ENCODE results near the gene ST6GAL1. TPM values are rescaled to one million over a fixed set of nuclear protein-coding genes. Genes with fewer than 3 reads are reported as not detected.
"Not testable (repeated sequence)": the region's sequence is repeated elsewhere in the genome, so short reads cannot be mapped to it uniquely, and the experiment has no call there.

The ST6GAL1 gene
- total RNA-seq, 1 donor = 3.3 TPM

DNA sequence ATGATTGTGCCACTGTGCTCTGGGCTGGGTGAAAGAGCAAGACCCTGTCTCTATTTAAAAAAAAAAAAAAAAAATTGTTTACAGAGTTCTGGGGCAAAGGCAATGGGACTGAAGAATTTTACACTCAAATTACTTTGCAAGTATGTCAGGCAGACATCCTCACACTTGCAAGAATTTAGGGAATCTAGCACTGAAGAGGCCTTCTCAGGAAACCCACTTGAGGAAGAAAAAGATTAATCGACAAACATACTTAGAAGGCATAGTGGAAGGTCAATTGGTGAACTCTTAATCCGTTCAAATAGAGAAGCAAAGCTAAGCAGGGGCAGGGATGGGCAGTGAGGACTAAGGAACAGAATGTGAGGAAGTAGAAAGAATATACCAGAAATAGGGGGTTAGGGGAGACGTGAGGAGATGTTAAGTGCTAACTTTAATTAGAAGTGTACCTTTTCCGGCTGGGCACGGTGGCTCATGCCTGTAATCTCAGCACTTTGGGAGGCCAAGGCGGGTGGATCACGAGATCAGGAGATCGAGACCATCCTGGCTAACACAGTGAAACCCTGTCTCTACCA, 15.0 kb downstream of the ST6GAL1 start:
- H3K4me3 ChIP-seq (ENCODE audit: low read depth, low read length) = no peak overlapping the region
- DNase-seq (ENCODE audit: low read depth) = no peak
- TF ChIP-seq, protein P1, sequence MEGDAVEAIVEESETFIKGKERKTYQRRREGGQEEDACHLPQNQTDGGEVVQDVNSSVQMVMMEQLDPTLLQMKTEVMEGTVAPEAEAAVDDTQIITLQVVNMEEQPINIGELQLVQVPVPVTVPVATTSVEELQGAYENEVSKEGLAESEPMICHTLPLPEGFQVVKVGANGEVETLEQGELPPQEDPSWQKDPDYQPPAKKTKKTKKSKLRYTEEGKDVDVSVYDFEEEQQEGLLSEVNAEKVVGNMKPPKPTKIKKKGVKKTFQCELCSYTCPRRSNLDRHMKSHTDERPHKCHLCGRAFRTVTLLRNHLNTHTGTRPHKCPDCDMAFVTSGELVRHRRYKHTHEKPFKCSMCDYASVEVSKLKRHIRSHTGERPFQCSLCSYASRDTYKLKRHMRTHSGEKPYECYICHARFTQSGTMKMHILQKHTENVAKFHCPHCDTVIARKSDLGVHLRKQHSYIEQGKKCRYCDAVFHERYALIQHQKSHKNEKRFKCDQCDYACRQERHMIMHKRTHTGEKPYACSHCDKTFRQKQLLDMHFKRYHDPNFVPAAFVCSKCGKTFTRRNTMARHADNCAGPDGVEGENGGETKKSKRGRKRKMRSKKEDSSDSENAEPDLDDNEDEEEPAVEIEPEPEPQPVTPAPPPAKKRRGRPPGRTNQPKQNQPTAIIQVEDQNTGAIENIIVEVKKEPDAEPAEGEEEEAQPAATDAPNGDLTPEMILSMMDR (IDR thresholded peaks at IDR 0.05; ENCODE audit: insufficient read depth, low read length) = no peak

DNA sequence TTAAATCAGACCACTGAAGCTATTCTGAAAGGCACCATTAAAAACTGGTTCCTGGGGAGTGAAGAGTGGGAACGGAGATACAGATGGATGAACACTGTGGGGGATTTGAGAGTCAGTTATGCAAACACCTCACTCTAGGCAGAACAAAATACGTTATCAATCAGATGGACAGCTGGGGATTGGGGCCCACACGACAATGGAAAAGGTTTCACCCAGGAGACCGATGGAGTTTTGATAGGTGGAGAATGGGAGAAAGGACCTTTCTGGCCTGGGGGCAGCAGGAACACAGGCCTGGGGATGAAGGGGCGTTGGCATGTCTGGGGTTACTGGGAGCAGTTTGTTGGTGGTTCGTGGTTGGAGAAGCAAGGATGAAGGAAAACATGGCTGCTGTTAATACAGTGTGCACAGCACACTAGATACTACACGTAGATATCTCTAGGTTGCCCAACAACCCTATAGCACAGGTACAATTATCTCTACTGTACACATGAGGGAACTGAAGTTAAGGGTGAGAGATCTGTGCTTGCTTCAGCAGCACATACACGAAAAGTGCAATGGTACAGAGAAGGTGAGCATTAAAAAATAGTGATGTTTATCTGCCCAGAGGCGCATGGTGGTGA, 16.5 kb downstream of the ST6GAL1 start:
- no peak overlapping the region for H3K4me3 ChIP-seq (ENCODE audit: low read depth, low read length)
- no peak for DNase-seq (ENCODE audit: low read depth)
- TF ChIP-seq, protein P1 (IDR thresholded peaks at IDR 0.05; ENCODE audit: insufficient read depth, low read length) = no peak

DNA sequence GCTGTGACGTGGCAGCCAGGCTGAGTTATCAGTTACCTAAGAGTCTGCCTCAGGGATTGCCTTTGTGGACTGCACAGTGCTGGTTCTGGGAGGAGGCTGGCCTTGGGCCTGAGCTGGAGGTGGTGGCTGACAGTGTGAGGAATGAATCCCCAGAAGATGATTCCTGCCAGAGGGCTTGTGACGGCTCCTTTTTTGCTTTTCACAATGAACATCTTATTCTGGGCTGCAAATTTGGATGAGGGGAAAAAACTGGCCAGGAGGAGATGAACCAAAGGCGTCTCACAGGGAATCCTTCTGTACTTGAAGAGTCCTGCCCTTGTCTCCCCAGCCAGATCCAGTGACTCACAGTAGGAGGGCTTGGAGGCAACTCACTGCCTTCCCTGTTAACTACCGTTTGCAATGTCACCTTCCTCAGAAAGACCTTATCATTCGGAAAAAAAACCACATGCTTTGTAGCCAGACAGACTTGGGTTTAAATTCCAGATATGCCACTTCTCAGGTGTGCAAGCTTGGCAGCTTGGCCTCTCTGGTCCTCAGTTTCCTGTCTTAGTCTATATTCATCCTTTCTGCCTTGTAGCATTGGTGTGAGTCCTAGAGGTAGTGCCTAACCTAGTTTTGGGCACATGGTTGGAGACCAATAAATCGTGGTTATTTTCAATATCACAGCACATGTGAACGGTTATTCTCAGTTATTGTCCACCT, 19.1 kb downstream of the ST6GAL1 start:
- no peak overlapping the region for H3K4me3 ChIP-seq (ENCODE audit: low read depth, low read length)
- peak; percentile 32 for DNase-seq (ENCODE audit: low read depth)
- TF ChIP-seq, protein P1 (IDR thresholded peaks at IDR 0.05; ENCODE audit: insufficient read depth, low read length) = no peak

DNA sequence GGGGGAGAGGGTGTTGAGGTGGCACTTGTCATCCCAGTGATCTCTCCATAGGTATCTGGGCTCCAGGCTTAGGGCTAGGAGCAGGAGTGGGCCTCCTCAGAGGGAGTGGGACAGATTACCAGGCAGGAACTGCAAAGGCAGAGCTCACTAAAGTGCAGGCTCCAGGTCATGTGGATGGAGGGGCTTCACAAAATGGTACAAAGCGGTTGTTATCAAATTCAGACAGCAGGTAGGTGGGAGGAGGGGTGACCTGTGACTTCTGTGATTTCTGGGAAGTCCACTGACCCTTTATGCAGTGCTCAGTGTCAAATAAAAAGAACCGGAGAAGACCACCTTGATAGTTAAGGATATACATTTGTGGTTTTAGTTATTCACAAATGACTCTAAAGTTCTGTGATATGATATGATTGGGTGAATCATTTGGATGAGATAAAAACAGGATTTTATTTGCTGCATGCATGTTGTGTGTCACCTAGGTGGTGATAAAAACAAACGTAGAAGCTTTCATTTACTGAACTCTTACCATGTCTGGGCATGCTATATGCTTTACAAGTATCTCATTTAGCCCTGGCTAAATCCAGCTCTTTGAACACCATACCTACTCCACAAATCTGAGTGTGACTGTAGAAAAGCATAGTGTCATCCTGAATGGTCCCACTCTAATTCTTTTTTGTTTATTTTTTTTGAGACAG, 20.2 kb downstream of the ST6GAL1 start:
- TF ChIP-seq, protein P1 (IDR thresholded peaks at IDR 0.05; ENCODE audit: insufficient read depth, low read length) = no peak
- no peak for DNase-seq (ENCODE audit: low read depth)
- no peak overlapping the region for H3K4me3 ChIP-seq (ENCODE audit: low read depth, low read length)

DNA sequence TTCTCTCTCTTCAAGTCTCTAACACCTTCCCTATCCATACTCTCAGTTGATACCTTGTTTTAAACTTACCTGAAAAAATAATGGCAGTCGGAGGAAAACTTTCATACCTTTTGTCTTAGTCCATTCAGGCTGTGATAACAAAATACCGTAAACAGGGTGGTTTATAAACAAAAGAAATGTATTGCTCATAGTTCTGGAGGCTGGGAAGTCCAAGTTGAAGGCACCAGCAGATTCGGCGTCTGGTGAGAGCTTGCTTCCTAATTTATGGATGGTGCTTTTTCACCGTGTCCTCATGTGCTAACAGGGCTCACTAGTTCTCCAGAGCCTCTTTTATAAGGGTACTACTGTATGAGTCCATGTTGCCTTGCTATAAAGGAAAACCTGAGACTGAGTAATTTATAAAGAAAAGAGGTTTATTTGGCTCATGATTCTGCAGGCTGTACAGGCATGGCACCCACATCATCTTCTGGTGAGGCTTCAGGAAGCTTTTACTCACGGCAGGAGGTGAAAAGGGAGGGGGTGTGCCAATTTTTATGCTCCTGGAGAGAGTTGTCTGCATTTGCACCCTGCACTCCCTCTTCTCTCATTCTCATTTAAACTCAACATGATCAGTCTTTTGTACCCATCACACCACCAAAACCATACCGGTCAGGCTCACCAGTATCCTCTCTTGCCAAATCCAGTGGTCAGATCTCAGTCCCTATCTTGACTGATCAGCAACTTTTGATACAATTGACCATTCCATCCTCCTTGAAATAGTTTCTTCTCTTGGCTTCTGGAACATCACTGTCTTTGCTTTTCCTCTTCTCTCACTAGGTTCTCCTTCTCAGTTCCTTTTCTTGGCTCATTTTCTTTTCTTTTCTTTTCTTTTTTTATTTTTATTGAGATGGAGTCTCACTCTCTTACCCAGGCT, 21.6 kb downstream of the ST6GAL1 start:
- H3K4me3 ChIP-seq (ENCODE audit: low read depth, low read length) = no peak overlapping the region
- TF ChIP-seq, protein P1 (IDR thresholded peaks at IDR 0.05; ENCODE audit: insufficient read depth, low read length) = no peak
- no peak for DNase-seq (ENCODE audit: low read depth)

DNA sequence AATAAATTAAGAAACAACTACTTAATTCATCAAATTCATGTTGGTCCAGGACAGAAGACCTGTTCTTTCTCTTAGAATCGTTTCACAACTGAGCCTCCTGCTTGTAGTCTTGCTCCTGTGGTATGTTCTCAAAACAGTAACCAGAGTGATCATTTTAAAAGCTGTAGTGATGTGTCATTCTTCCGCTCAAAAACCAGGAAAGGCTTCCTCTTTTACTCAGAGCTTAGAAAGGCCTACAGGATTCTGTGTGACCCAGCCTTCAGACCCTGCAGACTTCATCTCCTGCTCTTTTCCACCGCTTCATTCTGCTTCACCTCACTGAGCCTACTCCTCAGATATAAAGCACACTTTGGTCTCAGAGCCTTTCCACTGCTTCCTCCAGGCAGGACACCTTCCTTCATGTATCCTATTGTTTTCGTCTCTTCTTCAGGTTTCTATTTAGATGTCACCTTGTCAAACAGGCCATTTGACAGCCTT, 22.7 kb downstream of the ST6GAL1 start:
- no peak overlapping the region for H3K4me3 ChIP-seq (ENCODE audit: low read depth, low read length)
- TF ChIP-seq, protein P1 (IDR thresholded peaks at IDR 0.05; ENCODE audit: insufficient read depth, low read length) = no peak
- peak; percentile 16 for DNase-seq (ENCODE audit: low read depth)

DNA sequence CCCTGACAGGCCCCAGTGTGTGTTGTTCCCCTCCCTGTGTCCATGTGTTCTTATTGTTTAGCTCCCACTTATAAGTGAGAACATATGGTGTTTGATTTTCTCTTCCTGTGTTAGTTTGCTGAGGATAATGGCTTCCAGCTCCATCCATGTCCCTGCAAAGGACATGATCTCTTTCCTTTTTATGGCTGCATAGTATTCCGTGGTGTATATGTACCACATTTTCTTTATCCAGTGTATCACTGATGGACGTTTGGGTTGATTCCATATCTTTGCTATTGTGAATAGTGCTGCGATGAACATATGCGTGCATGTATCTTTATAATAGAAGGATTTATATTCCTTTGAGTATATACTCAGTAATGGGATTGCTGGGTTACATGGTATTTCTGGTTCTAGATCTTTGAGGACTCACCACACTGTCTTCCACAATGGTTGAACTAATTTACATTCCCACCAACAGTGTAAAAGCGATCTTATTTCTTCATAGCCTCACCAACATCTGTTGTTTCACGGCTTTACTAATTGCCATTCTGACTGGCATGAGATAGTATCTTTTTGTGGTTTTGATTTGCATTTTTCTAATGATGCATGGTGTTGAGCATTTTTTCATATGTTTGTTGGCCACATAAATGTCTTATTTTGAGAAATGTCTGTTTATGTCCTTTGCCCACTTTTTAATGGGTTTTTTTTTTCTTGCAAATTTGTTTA, 23.8 kb downstream of the ST6GAL1 start:
- not testable (repeated sequence) for H3K4me3 ChIP-seq (ENCODE audit: low read depth, low read length); DNase-seq (ENCODE audit: low read depth)
